Liver (tissue), 9 donors: ENCODE data around the gene CDKL5. TPM values are rescaled to one million over a fixed set of nuclear protein-coding genes. Genes with fewer than 3 reads are reported as not detected.

ENCODE experiments used
- DNase-seq: peaks from one replicate; pipeline ENCODE4 v3.0.0-alpha.2; 2017; ENCODE audit warnings: low spot score
- H3K27ac ChIP-seq, 2 donors: one replicate each; pipeline ENCODE4 v1.7.0; 2013; ENCODE audit warnings: inconsistent platforms in 2 of 2, low read length in 2 of 2, control low read depth in 1 of 2, low read depth in 1 of 2, mild to moderate bottlenecking in 1 of 2
- H3K27me3 ChIP-seq, 4 donors: one replicate each; pipeline versions ENCODE4 v1.6.1 to v1.7.0; 2013; ENCODE audit warnings: low read length in 3 of 4, inconsistent platforms in 1 of 4, mild to moderate bottlenecking in 1 of 4, moderate library complexity in 1 of 4; ENCODE audit not compliant: control insufficient read depth in 4 of 4, insufficient read depth in 4 of 4
- H3K36me3 ChIP-seq, 4 donors: one replicate each; pipeline versions ENCODE4 v1.6.1 to v1.7.0; 2013; ENCODE audit warnings: low read length in 3 of 4, mild to moderate bottlenecking in 3 of 4, low read depth in 1 of 4, moderate library complexity in 1 of 4; ENCODE audit not compliant: control insufficient read depth in 4 of 4, insufficient read depth in 3 of 4
- H3K4me1 ChIP-seq, 4 donors: one replicate each; pipeline versions ENCODE4 v1.6.1 to v1.7.0; 2013; ENCODE audit warnings: low read length in 3 of 4, mild to moderate bottlenecking in 3 of 4, moderate library complexity in 1 of 4; ENCODE audit not compliant: control insufficient read depth in 4 of 4, insufficient read depth in 4 of 4
- H3K4me3 ChIP-seq, 3 donors: one replicate each; pipeline versions ENCODE4 v1.6.1 to v1.7.0; 2013; ENCODE audit warnings: low read length in 3 of 3, control low read depth in 1 of 3, low read depth in 1 of 3, mild to moderate bottlenecking in 1 of 3
- H3K9ac ChIP-seq, 2 donors: one replicate each; pipeline ENCODE4 v1.7.0; 2013; ENCODE audit warnings: low read length in 2 of 2, mild to moderate bottlenecking in 2 of 2, moderate library complexity in 2 of 2, control low read depth in 1 of 2, low read depth in 1 of 2
- H3K9me3 ChIP-seq, 4 donors: one replicate each; pipeline versions ENCODE4 v1.6.1 to v1.7.0; 2013; ENCODE audit warnings: low read length in 3 of 4; ENCODE audit not compliant: control insufficient read depth in 4 of 4
- EGR1 ChIP-seq, 2 donors: IDR thresholded peaks; 2 replicates each; pipeline ENCODE4 v1.6.1; 2016 to 2018; ENCODE audit warnings: antibody characterized with exemption in 2 of 2, low read depth in 2 of 2
- FOXA1 ChIP-seq: IDR thresholded peaks from 2 replicates; pipeline ENCODE4 v1.6.1; 2016; ENCODE audit warnings: antibody characterized with exemption
- FOXA2 ChIP-seq: IDR thresholded peaks from 2 replicates; pipeline ENCODE4 v1.6.1; 2016; ENCODE audit warnings: antibody characterized with exemption
- GABPA ChIP-seq, 2 donors: IDR thresholded peaks in 1 of 2; conservative IDR thresholded peaks in 1 of 2; 2 replicates each; pipeline ENCODE4 v1.6.1; 2016; ENCODE audit warnings: antibody characterized with exemption in 2 of 2, mild to moderate bottlenecking in 1 of 2, moderate library complexity in 1 of 2
- HNF4A ChIP-seq, 2 donors: conservative IDR thresholded peaks; 2 replicates each; pipeline ENCODE4 v1.6.1; 2016; ENCODE audit warnings: antibody characterized with exemption in 2 of 2, mild to moderate bottlenecking in 2 of 2
- HNF4G ChIP-seq: IDR thresholded peaks from 2 replicates; pipeline ENCODE4 v1.6.1; 2016; ENCODE audit warnings: antibody characterized with exemption
- JUND ChIP-seq, 2 donors: IDR thresholded peaks; 2 replicates each; pipeline ENCODE4 v1.6.1; 2016; ENCODE audit warnings: antibody characterized with exemption in 2 of 2
- NR2F2 ChIP-seq: IDR thresholded peaks from 2 replicates; pipeline ENCODE4 v1.6.1; 2016; ENCODE audit warnings: antibody characterized with exemption
- RAD21 ChIP-seq, 2 donors: IDR thresholded peaks; 2 replicates each; pipeline ENCODE4 v1.6.1; 2016; ENCODE audit warnings: antibody characterized with exemption in 2 of 2, mild to moderate bottlenecking in 2 of 2
- RXRA ChIP-seq, 2 donors: IDR thresholded peaks; 2 replicates each; pipeline ENCODE4 v1.6.1; 2017 to 2018; ENCODE audit warnings: antibody characterized with exemption in 2 of 2, mild to moderate bottlenecking in 1 of 2
- SP1 ChIP-seq: IDR thresholded peaks from 2 replicates; pipeline ENCODE4 v1.6.1; 2018; ENCODE audit warnings: antibody characterized with exemption, mild to moderate bottlenecking
- TAF1 ChIP-seq: conservative IDR thresholded peaks from 2 replicates; pipeline ENCODE4 v1.6.1; 2016; ENCODE audit warnings: antibody characterized with exemption, mild to moderate bottlenecking
- YY1 ChIP-seq: IDR thresholded peaks from 2 replicates; pipeline ENCODE4 v1.6.1; 2016; ENCODE audit warnings: antibody characterized with exemption, mild to moderate bottlenecking
- WGBS: extraction: QIAGEN DNeasy Blood & Tissue Kit; methylation state at CpG from one replicate; pipeline ENCODE4 v1.1.7; 2013; 5-methylcytosine and 5-hydroxymethylcytosine counted together
- polyA plus RNA-seq, 2 donors: library from polyadenylated mRNA; stranded (reverse) in 1 of 2; unstranded in 1 of 2; fragments of 200-250 nt in 1 of 2; fragments of >200 nt in 1 of 2; fragmentation: Nextera tagmentation in 1 of 2; extraction: Ambion mirVana in 1 of 2; gene quantifications; one replicate each; pipeline versions ENCODE4 v1.2.1 to v1.2.3, GENCODE V29; 2013 to 2015
- total RNA-seq, 2 donors: library from RNA; depleted of rRNA; stranded (reverse); fragments of >200 nt; gene quantifications; one replicate each; pipeline ENCODE4 v1.2.3, GENCODE V29; 2014
- TF ChIP-seq, protein P1 (sequence below): fragments of 150-350 bp; IDR thresholded peaks from 2 replicates; pipeline ENCODE4 v1.5.1; 2017; ENCODE audit warnings: improper control_type of control experiment, low read depth, low read length; ENCODE audit not compliant: missing input control
- TF ChIP-seq, protein P2 (sequence below): IDR thresholded peaks from 2 replicates; pipeline ENCODE4 v1.6.1; 2016; ENCODE audit warnings: antibody characterized with exemption
- TF ChIP-seq, protein P3 (sequence below): IDR thresholded peaks from 2 replicates; pipeline ENCODE4 v1.6.1; 2016; ENCODE audit warnings: antibody characterized with exemption
- TF ChIP-seq, protein P4 (sequence below): IDR thresholded peaks from 2 replicates; pipeline ENCODE4 v1.6.1; 2016; ENCODE audit warnings: antibody characterized with exemption
- TF ChIP-seq, protein P5 (sequence below): IDR thresholded peaks from 2 replicates; pipeline ENCODE4 v1.6.1; 2016; ENCODE audit warnings: antibody characterized with exemption, mild to moderate bottlenecking
- donor health status: healthy.
- donor health status: healthy.
- donor health status: healthy.
- donor health status: healthy.
- donor health status: healthy.

Gene CDKL5
- total and polyA plus RNA-seq, 4 donors = 0.59 to 3.3 (median 2.0) TPM

DNA sequence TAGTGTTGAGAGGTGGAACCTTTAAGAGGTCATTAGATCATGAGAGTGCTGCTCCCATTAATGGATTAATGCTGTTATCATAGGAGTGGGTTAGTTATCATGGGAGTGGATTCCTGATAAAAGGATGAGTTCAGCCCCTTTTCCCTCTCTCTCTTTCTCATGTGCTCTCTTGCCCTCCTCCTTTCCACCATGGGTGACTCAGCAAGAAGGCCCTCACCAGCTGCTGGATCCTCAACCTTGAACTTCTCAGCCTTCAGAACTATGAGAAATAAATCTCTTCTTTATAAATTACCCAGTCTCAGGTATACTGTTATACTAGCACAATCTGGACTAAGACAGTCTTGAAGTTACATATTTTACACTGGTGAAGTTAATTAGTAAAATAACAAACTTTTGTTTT is 10.0 kb upstream of the CDKL5 start (continued):
- TF ChIP-seq, protein P1, sequence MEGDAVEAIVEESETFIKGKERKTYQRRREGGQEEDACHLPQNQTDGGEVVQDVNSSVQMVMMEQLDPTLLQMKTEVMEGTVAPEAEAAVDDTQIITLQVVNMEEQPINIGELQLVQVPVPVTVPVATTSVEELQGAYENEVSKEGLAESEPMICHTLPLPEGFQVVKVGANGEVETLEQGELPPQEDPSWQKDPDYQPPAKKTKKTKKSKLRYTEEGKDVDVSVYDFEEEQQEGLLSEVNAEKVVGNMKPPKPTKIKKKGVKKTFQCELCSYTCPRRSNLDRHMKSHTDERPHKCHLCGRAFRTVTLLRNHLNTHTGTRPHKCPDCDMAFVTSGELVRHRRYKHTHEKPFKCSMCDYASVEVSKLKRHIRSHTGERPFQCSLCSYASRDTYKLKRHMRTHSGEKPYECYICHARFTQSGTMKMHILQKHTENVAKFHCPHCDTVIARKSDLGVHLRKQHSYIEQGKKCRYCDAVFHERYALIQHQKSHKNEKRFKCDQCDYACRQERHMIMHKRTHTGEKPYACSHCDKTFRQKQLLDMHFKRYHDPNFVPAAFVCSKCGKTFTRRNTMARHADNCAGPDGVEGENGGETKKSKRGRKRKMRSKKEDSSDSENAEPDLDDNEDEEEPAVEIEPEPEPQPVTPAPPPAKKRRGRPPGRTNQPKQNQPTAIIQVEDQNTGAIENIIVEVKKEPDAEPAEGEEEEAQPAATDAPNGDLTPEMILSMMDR = no peak
- TF ChIP-seq TAF1 = no peak

DNA sequence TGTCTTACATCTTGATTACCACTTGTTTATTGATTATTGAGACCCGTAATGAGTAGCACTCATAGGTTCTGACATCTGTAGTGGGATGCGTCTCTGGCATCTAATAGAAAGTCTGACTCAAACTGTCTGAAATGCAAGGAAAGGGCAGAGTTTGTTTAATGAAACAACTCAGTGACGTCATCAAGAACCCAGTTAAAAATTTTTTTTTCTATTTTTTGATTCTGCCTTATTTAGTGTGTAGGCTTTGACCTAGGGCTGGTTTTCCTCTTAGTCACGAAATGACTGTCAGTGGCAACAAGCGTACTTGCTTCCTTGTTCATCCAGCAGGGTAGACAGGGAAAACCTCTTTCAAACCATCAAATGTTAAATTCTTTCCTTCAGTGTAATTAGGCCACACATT is 3.1 kb upstream of the CDKL5 start:
- TF ChIP-seq, protein P2, sequence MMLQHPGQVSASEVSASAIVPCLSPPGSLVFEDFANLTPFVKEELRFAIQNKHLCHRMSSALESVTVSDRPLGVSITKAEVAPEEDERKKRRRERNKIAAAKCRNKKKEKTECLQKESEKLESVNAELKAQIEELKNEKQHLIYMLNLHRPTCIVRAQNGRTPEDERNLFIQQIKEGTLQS = no peak
- TF ChIP-seq TAF1 = no peak
- no peak for TF ChIP-seq JUND (IDR thresholded peaks at IDR 0.05)
- no peak for TF ChIP-seq EGR1 (IDR thresholded peaks at IDR 0.05; ENCODE audit: low read depth in 2 of 2)
- no peak for TF ChIP-seq NR2F2
- TF ChIP-seq RXRA (IDR thresholded peaks at IDR 0.05) = no peak
- no peak for TF ChIP-seq HNF4G
- TF ChIP-seq FOXA1 = no peak
- TF ChIP-seq RAD21 (IDR thresholded peaks at IDR 0.05) = no peak
- TF ChIP-seq HNF4A (conservative IDR thresholded peaks at IDR 0.05) = no peak
- no peak for TF ChIP-seq FOXA2
- no peak for TF ChIP-seq GABPA (IDR thresholded peaks at IDR 0.05 in 1 of 2, conservative IDR thresholded peaks at IDR 0.05 in 1 of 2)
- TF ChIP-seq, protein P3, sequence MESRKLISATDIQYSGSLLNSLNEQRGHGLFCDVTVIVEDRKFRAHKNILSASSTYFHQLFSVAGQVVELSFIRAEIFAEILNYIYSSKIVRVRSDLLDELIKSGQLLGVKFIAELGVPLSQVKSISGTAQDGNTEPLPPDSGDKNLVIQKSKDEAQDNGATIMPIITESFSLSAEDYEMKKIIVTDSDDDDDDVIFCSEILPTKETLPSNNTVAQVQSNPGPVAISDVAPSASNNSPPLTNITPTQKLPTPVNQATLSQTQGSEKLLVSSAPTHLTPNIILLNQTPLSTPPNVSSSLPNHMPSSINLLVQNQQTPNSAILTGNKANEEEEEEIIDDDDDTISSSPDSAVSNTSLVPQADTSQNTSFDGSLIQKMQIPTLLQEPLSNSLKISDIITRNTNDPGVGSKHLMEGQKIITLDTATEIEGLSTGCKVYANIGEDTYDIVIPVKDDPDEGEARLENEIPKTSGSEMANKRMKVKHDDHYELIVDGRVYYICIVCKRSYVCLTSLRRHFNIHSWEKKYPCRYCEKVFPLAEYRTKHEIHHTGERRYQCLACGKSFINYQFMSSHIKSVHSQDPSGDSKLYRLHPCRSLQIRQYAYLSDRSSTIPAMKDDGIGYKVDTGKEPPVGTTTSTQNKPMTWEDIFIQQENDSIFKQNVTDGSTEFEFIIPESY = no peak
- TF ChIP-seq, protein P1 = no peak
- no peak for TF ChIP-seq YY1
- no peak for TF ChIP-seq SP1
- TF ChIP-seq, protein P4, sequence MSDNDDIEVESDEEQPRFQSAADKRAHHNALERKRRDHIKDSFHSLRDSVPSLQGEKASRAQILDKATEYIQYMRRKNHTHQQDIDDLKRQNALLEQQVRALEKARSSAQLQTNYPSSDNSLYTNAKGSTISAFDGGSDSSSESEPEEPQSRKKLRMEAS = no peak
- Histone ChIP-seq H3K9ac (no peak overlapping the region), H3K4me3 (no peak overlapping the region), H3K9me3 (no peaks in the 10 kb centered on the region), H3K36me3 (no peaks in the 10 kb centered on the region), H3K4me1 (peaks cover 0 to 11% (median 4%) of the 10 kb centered on the region in 4 donors), H3K27ac (no peak overlapping the region), H3K27me3 (no peaks in the 10 kb centered on the region)
- DNase-seq = no peak
- WGBS = 87% methylated on average over 5 of the region's 5 CpGs

DNA sequence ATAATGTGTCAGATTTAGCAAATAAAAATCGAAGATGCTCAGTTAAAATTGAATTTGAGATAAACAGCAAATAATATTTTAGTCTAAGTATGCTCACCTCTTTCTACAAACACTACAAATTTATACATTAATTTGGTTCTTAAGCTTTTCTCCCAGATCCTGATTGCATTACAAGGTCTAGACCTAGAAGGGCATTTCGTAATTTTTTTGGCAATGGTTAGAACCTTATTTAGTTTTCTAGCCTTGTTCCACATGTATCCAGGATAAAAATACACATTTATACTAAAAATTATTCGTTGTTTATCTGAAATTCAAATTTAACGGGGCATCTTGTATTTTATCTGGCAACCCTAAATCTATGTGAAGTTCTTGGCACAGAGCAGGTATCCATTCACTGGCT is 2.5 kb upstream of the CDKL5 start:
- Histone ChIP-seq H3K9ac (no peak overlapping the region), H3K9me3 (no peaks in the 10 kb centered on the region), H3K4me1 (peaks cover 0 to 11% (median 4%) of the 10 kb centered on the region in 4 donors), H3K27me3 (no peaks in the 10 kb centered on the region), H3K27ac (no peak overlapping the region), H3K36me3 (no peaks in the 10 kb centered on the region), H3K4me3 (no peak overlapping the region)
- 85% methylated on average over 4 of the region's 4 CpGs for WGBS
- no peak for DNase-seq
- TF ChIP-seq HNF4G = no peak
- TF ChIP-seq, protein P4 = no peak
- TF ChIP-seq EGR1 (IDR thresholded peaks at IDR 0.05; ENCODE audit: low read depth in 2 of 2) = no peak
- no peak for TF ChIP-seq FOXA1
- TF ChIP-seq, protein P1 = no peak
- TF ChIP-seq, protein P5, sequence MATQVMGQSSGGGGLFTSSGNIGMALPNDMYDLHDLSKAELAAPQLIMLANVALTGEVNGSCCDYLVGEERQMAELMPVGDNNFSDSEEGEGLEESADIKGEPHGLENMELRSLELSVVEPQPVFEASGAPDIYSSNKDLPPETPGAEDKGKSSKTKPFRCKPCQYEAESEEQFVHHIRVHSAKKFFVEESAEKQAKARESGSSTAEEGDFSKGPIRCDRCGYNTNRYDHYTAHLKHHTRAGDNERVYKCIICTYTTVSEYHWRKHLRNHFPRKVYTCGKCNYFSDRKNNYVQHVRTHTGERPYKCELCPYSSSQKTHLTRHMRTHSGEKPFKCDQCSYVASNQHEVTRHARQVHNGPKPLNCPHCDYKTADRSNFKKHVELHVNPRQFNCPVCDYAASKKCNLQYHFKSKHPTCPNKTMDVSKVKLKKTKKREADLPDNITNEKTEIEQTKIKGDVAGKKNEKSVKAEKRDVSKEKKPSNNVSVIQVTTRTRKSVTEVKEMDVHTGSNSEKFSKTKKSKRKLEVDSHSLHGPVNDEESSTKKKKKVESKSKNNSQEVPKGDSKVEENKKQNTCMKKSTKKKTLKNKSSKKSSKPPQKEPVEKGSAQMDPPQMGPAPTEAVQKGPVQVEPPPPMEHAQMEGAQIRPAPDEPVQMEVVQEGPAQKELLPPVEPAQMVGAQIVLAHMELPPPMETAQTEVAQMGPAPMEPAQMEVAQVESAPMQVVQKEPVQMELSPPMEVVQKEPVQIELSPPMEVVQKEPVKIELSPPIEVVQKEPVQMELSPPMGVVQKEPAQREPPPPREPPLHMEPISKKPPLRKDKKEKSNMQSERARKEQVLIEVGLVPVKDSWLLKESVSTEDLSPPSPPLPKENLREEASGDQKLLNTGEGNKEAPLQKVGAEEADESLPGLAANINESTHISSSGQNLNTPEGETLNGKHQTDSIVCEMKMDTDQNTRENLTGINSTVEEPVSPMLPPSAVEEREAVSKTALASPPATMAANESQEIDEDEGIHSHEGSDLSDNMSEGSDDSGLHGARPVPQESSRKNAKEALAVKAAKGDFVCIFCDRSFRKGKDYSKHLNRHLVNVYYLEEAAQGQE = no peak
- no peak for TF ChIP-seq JUND (IDR thresholded peaks at IDR 0.05)
- TF ChIP-seq TAF1 = no peak
